ENCODE data around the gene TMEM205.

- TF ChIP-seq EZH2 (IDR thresholded peaks at IDR 0.05; ENCODE audit: borderline replicate concordance) (no peak), CTCF (IDR thresholded peaks at IDR 0.05; ENCODE audit: poor library complexity) (no peak)
Observed at GRCh38 chr19:11332822-11333221, 13.2 kb downstream of the TMEM205 start.

Data from hepatocyte (in vitro differentiated cells).